Measurements from ENCODE around the gene CNBD2. TPM values are rescaled to one million over a fixed set of nuclear protein-coding genes. Genes with fewer than 3 reads are reported as not detected.
"Not testable (repeated sequence)": the region's sequence is repeated elsewhere in the genome, so short reads cannot be mapped to it uniquely, and the experiment has no call there.

The CNBD2 gene
- total RNA-seq, 1 donor from 2014 or later: 3.0 TPM

DNA sequence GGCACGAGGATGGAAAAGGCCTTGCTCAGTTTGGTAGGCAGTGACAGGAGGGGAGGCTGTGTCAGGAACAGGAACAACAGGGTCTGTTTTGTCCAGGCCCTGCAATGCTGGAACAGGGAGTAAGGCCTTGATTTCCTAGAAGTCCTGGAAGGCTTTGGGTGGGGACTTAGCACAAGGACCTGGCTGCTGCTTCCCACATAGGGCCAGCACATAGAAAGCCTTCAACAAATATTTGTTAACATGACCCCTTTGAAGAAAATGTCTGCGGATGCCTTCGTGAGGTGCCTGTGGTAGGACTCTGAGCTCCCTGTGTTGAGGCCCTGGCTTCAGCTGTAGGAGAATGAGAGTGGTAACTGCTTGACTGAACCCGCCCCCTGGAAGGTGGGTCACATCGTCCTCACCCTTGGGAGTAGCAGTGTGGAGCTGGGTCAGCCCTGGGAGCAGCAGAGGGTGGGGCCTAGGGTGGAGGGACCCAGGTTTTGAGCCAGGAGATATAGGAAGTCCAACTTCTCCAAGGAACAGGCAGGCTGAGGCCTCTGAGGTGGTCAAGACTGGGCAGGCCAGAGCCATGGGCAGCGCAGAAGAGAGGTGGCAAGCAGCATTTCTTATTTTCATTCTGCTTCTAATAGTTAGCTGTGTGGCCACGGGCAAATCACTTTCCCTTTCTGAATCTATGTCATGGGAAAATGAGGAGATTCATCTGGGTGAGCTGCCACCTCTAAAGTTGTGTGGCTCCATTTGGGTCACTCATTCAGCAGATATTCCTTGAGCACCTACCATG is 50.0 kb downstream of the CNBD2 start:
- Histone ChIP-seq H3K79me2 (ENCODE audit: insufficient read depth, low read length) (no peaks in the 10 kb centered on the region), H3K4me2 (ENCODE audit: low read length) (no peak overlapping the region), H4K20me1 (ENCODE audit: insufficient read depth, low read length) (no peaks in the 10 kb centered on the region), H3K27me3 (ENCODE audit: insufficient read depth, low read length) (no peaks in the 10 kb centered on the region), H3K9me3 (ENCODE audit: insufficient read depth, low read depth, low read length) (no peaks in the 10 kb centered on the region), H3K36me3 (ENCODE audit: insufficient read depth, low read length) (no peaks in the 10 kb centered on the region), H3K4me1 (ENCODE audit: insufficient read depth, low read length) (peaks cover 9% of the 10 kb centered on the region), H3K4me3 (ENCODE audit: insufficient read depth, low read depth, low read length) (no peak overlapping the region), H3K9ac (ENCODE audit: low read length) (no peak overlapping the region), H2AFZ (ENCODE audit: low read depth, low read length) (no peak overlapping the region), H3K27ac (ENCODE audit: low read depth, low read length) (no peak overlapping the region)
- Mint-ChIP-seq H3K4me3 (ENCODE audit: unreplicated experiment) (peak overlapping the region; percentile 10), H3K4me1 (ENCODE audit: low read depth, unreplicated experiment) (peaks cover 12% of the 10 kb centered on the region), H3K27me3 (ENCODE audit: low read depth, unreplicated experiment) (peaks cover 12% of the 10 kb centered on the region), H3K27ac (ENCODE audit: unreplicated experiment) (no peak overlapping the region), H3K36me3 (ENCODE audit: low read depth, unreplicated experiment) (no peaks in the 10 kb centered on the region), H3K9me3 (ENCODE audit: unreplicated experiment) (no peaks in the 10 kb centered on the region)
- TF ChIP-seq EZH2 (IDR thresholded peaks at IDR 0.05; ENCODE audit: insufficient read depth, low read length): no peak
- TF ChIP-seq, protein P1, sequence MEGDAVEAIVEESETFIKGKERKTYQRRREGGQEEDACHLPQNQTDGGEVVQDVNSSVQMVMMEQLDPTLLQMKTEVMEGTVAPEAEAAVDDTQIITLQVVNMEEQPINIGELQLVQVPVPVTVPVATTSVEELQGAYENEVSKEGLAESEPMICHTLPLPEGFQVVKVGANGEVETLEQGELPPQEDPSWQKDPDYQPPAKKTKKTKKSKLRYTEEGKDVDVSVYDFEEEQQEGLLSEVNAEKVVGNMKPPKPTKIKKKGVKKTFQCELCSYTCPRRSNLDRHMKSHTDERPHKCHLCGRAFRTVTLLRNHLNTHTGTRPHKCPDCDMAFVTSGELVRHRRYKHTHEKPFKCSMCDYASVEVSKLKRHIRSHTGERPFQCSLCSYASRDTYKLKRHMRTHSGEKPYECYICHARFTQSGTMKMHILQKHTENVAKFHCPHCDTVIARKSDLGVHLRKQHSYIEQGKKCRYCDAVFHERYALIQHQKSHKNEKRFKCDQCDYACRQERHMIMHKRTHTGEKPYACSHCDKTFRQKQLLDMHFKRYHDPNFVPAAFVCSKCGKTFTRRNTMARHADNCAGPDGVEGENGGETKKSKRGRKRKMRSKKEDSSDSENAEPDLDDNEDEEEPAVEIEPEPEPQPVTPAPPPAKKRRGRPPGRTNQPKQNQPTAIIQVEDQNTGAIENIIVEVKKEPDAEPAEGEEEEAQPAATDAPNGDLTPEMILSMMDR (IDR thresholded peaks at IDR 0.05; ENCODE audit: insufficient read depth, low read depth, low read length): no peak
- FAIRE-seq (no peak), DNase-seq (ENCODE audit: low read depth) (no peak)

DNA sequence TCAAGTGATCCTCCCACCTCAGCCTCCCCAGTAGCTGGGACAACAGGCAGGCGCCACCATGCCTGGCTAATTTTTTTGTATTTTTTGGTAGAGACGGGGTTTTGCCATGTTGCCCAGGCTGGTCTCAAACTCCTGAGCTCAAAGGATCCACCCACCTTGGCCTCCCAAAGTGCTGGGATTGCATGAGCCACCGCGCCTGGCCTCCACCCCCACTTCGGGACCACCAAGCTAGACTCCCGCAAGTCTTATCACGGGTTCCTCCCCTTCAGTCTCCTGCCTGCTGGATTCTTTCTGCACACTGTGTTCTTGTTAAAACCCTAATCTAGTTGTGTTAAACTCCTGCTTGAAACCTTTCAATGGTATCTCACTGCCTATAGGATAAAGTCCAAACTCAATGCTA is 57.7 kb downstream of the CNBD2 start:
- H3K4me1 ChIP-seq (ENCODE audit: insufficient read depth, low read length); H2AFZ ChIP-seq (ENCODE audit: low read depth, low read length); H3K27me3 ChIP-seq (ENCODE audit: insufficient read depth, low read length); H3K36me3 ChIP-seq (ENCODE audit: insufficient read depth, low read length); H3K9me3 ChIP-seq (ENCODE audit: insufficient read depth, low read depth, low read length); H3K27ac ChIP-seq (ENCODE audit: low read depth, low read length); H3K4me3 Mint-ChIP-seq (ENCODE audit: unreplicated experiment); H3K9ac ChIP-seq (ENCODE audit: low read length); H3K36me3 Mint-ChIP-seq (ENCODE audit: low read depth, unreplicated experiment); H3K27ac Mint-ChIP-seq (ENCODE audit: unreplicated experiment); H4K20me1 ChIP-seq (ENCODE audit: insufficient read depth, low read length); H3K9me3 Mint-ChIP-seq (ENCODE audit: unreplicated experiment); H3K4me2 ChIP-seq (ENCODE audit: low read length); H3K4me1 Mint-ChIP-seq (ENCODE audit: low read depth, unreplicated experiment); H3K79me2 ChIP-seq (ENCODE audit: insufficient read depth, low read length); H3K4me3 ChIP-seq (ENCODE audit: insufficient read depth, low read depth, low read length); DNase-seq (ENCODE audit: low read depth); FAIRE-seq: not testable (repeated sequence)
- peaks cover 22% of the 10 kb centered on the region for H3K27me3 Mint-ChIP-seq (ENCODE audit: low read depth, unreplicated experiment)

- H3K36me3 Mint-ChIP-seq (ENCODE audit: low read depth, unreplicated experiment): peaks cover 2% of the 10 kb centered on the region
- Histone ChIP-seq H3K27ac (ENCODE audit: low read depth, low read length) (no peak overlapping the region), H3K9me3 (ENCODE audit: insufficient read depth, low read depth, low read length) (no peaks in the 10 kb centered on the region), H3K79me2 (ENCODE audit: insufficient read depth, low read length) (no peaks in the 10 kb centered on the region), H3K4me3 (ENCODE audit: insufficient read depth, low read depth, low read length) (no peak overlapping the region), H3K36me3 (ENCODE audit: insufficient read depth, low read length) (no peaks in the 10 kb centered on the region), H3K4me2 (ENCODE audit: low read length) (no peak overlapping the region), H3K27me3 (ENCODE audit: insufficient read depth, low read length) (peaks cover 4% of the 10 kb centered on the region), H3K9ac (ENCODE audit: low read length) (no peak overlapping the region), H3K4me1 (ENCODE audit: insufficient read depth, low read length) (no peaks in the 10 kb centered on the region), H2AFZ (ENCODE audit: low read depth, low read length) (no peak overlapping the region), H4K20me1 (ENCODE audit: insufficient read depth, low read length) (no peaks in the 10 kb centered on the region)
- H3K4me3 Mint-ChIP-seq (ENCODE audit: unreplicated experiment): no peak overlapping the region
- FAIRE-seq (no peak), DNase-seq (ENCODE audit: low read depth) (no peak)
- no peaks in the 10 kb centered on the region for H3K9me3 Mint-ChIP-seq (ENCODE audit: unreplicated experiment)
- H3K27me3 Mint-ChIP-seq (ENCODE audit: low read depth, unreplicated experiment): peaks cover 23% of the 10 kb centered on the region
- H3K4me1 Mint-ChIP-seq (ENCODE audit: low read depth, unreplicated experiment): no peaks in the 10 kb centered on the region
- no peak overlapping the region for H3K27ac Mint-ChIP-seq (ENCODE audit: unreplicated experiment)
- TF ChIP-seq EZH2 (IDR thresholded peaks at IDR 0.05; ENCODE audit: insufficient read depth, low read length): no peak
- TF ChIP-seq, protein P1 (IDR thresholded peaks at IDR 0.05; ENCODE audit: insufficient read depth, low read depth, low read length): no peak
Measured at GRCh38 chr20:36028106-36028808, 59.9 kb downstream of the CNBD2 start.
